ENCODE measurements around the gene MELTF.

Gene MELTF

DNA sequence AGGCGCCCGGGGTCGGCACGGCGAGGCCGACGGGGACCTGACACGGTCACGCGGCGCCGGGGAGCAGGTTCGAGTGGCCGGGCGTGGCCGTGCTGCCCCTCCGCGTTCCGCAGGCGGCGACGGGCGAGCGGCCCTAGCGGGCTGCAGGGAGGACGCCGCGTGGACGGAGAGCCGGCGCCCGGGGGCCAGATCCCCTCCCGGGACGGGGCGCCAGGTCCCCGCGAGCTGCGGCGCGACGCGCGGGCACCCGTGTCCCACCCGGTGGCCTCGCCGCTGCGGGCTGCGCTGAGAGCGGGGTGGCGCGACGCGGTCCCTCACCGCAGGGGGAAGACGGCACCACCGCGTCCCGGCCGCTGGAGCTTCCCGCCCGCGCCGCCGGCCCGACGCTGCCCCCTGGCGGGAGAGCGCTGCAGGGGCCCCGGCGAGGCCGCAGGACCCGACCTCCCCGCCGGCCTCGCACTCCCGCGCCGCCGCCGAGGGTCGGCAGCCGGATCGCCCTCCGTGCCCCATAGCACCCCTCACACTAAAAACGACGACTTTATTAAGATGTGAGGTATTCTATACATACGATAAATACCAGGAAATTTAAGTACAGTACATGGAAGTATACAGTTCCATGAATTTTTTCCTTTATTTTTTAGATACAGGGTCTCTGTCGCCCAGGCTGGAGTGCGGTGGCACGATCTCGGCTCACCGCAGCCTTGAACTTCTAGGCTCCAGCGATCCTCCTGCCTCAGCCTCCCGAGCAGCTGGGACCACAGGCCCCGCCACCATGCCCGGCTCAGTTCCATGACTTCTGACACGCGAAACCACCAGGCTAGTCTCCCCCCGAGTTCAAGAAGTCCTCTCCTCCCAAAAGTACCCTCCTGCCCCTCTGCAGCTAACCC lies 59.7 kb downstream of the MELTF start:
- FAIRE-seq, result peak; percentile 54
- peak; percentile 93 for DNase-seq (ENCODE audit: insufficient read length, low spot score)

GRCh38 chr3:196969134-196969659 lies 60.4 kb downstream of the MELTF start:
- FAIRE-seq, result no peak

GRCh38 chr3:196968233-196969133 lies 61.1 kb downstream of the MELTF start, which contains the start of gene PIGZ:
Gene PIGZ (minus strand): TSS chr3:196968833. CDS start chr3:196952031, 16,802 bp downstream.
- FAIRE-seq (no peak), DNase-seq (ENCODE audit: insufficient read length, low spot score) (peak; percentile 72)

More at GRCh38 chr3:196969134-196969659, 60.4 kb downstream of the MELTF start:
- peak; percentile 79 for DNase-seq (ENCODE audit: insufficient read length, low spot score)

DNA sequence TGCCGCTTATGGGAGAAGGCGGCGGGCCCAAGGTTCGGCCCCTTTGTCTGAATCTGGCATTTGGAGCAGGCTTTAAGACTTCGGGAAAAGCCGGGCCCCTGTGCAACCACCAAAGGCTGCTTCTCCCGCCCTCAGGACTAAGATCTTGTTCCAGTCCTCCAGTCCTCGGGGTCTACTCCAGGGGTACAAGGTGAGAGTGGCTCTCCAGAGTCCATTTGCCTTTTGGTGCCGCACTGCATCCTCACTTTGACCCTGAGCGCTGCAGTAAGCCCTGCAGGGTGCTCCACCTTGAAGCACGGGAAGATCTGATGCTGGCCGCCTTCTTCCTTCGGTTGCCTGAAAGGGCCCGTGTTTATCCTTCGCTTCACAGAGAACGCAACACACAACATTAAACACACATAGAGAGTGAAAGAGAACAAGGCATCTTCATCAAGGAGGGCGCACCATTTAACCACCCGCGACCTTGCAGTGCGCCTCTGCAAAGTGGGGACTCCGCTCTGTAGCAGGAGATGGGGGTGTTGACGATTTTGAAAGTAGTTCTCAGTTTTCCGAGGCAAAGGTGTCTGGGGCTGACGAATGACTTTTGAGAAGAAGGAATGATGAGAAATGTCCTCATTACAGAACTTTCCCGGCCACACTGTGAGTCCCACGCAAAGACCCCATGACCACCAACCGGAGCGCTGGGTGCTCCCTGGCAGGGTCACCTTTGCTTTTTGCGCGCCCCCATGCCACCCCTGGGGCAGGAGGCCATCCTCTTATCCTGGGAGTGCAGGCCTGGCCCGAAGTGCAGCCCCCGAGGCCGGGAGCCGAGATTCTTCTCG lies 62.0 kb downstream of the MELTF start:
- DNase-seq (ENCODE audit: insufficient read length, low spot score) (no peak), FAIRE-seq (no peak)

DNA sequence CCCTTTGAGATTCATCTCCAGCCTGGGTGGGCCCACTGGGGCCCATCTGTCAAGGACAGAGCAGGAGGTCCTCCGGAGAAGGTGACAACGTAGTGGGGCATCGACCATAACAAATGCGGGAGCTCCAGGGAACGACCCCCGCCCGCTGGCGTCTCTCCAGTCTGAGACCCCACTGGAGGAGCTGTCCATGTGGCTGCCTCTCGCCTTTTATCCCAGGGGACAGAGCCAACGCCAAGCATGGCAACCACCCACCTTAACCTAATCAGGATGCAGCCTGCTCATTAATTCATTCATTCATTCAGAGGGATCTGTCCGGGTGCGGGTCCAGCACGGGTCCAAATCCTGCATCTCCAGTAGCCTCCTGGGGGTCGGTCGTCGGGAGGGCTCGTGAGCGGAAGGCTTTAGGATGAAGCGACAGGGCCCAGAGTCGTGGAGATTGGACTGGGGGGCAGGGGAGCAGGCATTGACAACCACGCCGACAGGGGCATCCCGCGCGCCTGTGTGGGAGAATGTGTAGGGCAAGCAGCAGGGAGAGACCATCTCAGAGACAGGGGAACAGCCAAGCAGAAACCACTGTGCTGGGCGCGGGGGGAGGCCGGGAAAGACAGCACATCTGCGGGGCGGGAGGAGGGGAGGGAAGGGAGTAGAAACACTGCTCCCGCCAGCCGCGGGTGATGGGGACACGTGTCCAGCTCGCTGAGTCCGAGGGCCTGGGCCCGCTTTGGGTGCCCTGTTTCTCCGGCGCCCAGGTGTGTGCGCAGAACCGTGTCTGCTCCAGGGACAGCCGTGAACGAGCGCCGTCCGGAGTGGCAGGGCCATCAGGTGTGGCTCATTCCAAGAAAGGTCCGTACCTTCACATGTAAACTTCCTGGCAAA lies 62.9 kb downstream of the MELTF start:
- DNase-seq (ENCODE audit: insufficient read length, low spot score) (no peak), FAIRE-seq (no peak)

- no peak for DNase-seq (ENCODE audit: insufficient read length, low spot score)
- FAIRE-seq, result no peak
Measured at GRCh38 chr3:196965804-196966173, 63.8 kb downstream of the MELTF start.

GRCh38 chr3:196965112-196965803 lies 64.4 kb downstream of the MELTF start:
- DNase-seq (ENCODE audit: insufficient read length, low spot score), result no peak
- no peak for FAIRE-seq

GRCh38 chr3:196963631-196963953 lies 66.0 kb downstream of the MELTF start:
- no peak for FAIRE-seq
- DNase-seq (ENCODE audit: insufficient read length, low spot score), result no peak

GRCh38 chr3:196962930-196963630 lies 66.5 kb downstream of the MELTF start:
- DNase-seq (ENCODE audit: insufficient read length, low spot score) (no peak), FAIRE-seq (no peak)

- no peak for FAIRE-seq
Measured at GRCh38 chr3:196962108-196962929, 67.3 kb downstream of the MELTF start.

GRCh38 chr3:196954832-196955231 lies 74.8 kb downstream of the MELTF start:
- no peak for FAIRE-seq
- DNase-seq (ENCODE audit: insufficient read length, low spot score), result no peak

More at GRCh38 chr3:196962108-196962929, 67.3 kb downstream of the MELTF start:
- DNase-seq (ENCODE audit: insufficient read length, low spot score), result no peak
